Measurements from ENCODE around the gene NASP. TPM values are rescaled to one million over a fixed set of nuclear protein-coding genes. Genes with fewer than 3 reads are reported as not detected.

NASP gene
- total RNA-seq, 5 donors from 2014 or later (not counting 1 experiment from before 2014, with no cell fraction given): 64.6 to 145 (median 74.7) TPM

- Histone ChIP-seq H3K27ac (ENCODE audit: low read length) (no peak overlapping the region), H3K9me3 (no peaks in the 10 kb centered on the region), H3K36me3 (ENCODE audit: control insufficient read depth in 2 of 2, extremely low read depth in 1 of 2, insufficient read depth in 1 of 2, low read length in 1 of 2) (peaks cover 11 to 58% of the 10 kb centered on the region in 2 donors), H3K4me1 (ENCODE audit: control insufficient read depth in 1 of 2, extremely low read depth in 1 of 2, insufficient read depth in 2 of 2, low read length in 2 of 2) (no peaks in the 10 kb centered on the region), H3K27me3 (replicated peaks in 1 of 2; ENCODE audit: control insufficient read depth in 2 of 2, extremely low read depth in 1 of 2, insufficient read depth in 2 of 2, low read length in 1 of 2) (no peaks in the 10 kb centered on the region), H3K4me3 (ENCODE audit: control insufficient read depth in 1 of 2, extremely low read depth in 1 of 2, low read length in 1 of 2) (no peak overlapping the region)
- H3K27me3 Mint-ChIP-seq: no peaks in the 10 kb centered on the region
- CTCF ChIA-PET: interaction anchor here in 1 of 2 donors (0.6 kb wide), 1 partner anchor 603 kb away, joined by 3 read pairs; no protein-coding TSS in a partner anchor
- DNase-seq: no peak
- POLR2A ChIA-PET: no interaction called here
- peaks cover 4 to 14% (median 11%) of the 10 kb centered on the region in 3 donors for H3K4me1 Mint-ChIP-seq
- peaks cover 26% of the 10 kb centered on the region for H3K36me3 Mint-ChIP-seq
- H3K27ac Mint-ChIP-seq: peak overlapping the region in 1 of 2 donors; percentile 7
- no peaks in the 10 kb centered on the region for H3K9me3 Mint-ChIP-seq
- H3K4me3 Mint-ChIP-seq: no peak overlapping the region
- no peak for ATAC-seq (replicated peaks in 1 of 4)
Observed at GRCh38 chr1:45643978-45644377, 60.1 kb downstream of the NASP start.

- WGBS (ENCODE audit: insufficient coverage): no CpG with 5 or more reads among the region's 2 CpGs
Observed at GRCh38 chr1:45644661-45645060, 60.8 kb downstream of the NASP start.

GRCh38 chr1:45647248-45648021 is 63.6 kb downstream of the NASP start:
- CTCF ChIA-PET: no interaction called here
- no peaks in the 10 kb centered on the region for H3K27me3 ChIP-seq (replicated peaks in 1 of 2; ENCODE audit: control insufficient read depth in 2 of 2, extremely low read depth in 1 of 2, insufficient read depth in 2 of 2, low read length in 1 of 2)
- H3K4me1 ChIP-seq (ENCODE audit: control insufficient read depth in 1 of 2, extremely low read depth in 1 of 2, insufficient read depth in 2 of 2, low read length in 2 of 2): no peaks in the 10 kb centered on the region
- no peak overlapping the region for H3K27ac ChIP-seq (ENCODE audit: low read length)
- no peaks in the 10 kb centered on the region for H3K9me3 Mint-ChIP-seq
- H3K27ac Mint-ChIP-seq: peak overlapping the region in 1 of 2 donors; percentile 39
- peaks cover 5 to 52% of the 10 kb centered on the region in 2 donors for H3K36me3 ChIP-seq (ENCODE audit: control insufficient read depth in 2 of 2, extremely low read depth in 1 of 2, insufficient read depth in 1 of 2, low read length in 1 of 2)
- DNase-seq: peak in 1 of 35 experiments; percentile 7
- no peaks in the 10 kb centered on the region for H3K9me3 ChIP-seq
- POLR2A ChIA-PET: no interaction called here
- H3K4me3 Mint-ChIP-seq: no peak overlapping the region
- H3K27me3 Mint-ChIP-seq: no peaks in the 10 kb centered on the region
- H3K4me1 Mint-ChIP-seq: peaks cover 10 to 20% (median 18%) of the 10 kb centered on the region in 3 donors
- 84% methylated on average over 6 of the region's 9 CpGs for WGBS (ENCODE audit: insufficient coverage)
- H3K36me3 Mint-ChIP-seq: peaks cover 37% of the 10 kb centered on the region
- ATAC-seq (replicated peaks in 1 of 4): no peak
- no peak overlapping the region for H3K4me3 ChIP-seq (ENCODE audit: control insufficient read depth in 1 of 2, extremely low read depth in 1 of 2, low read length in 1 of 2)

More at GRCh38 chr1:45644661-45645060, 60.8 kb downstream of the NASP start:
- no peaks in the 10 kb centered on the region for H3K27me3 ChIP-seq (replicated peaks in 1 of 2; ENCODE audit: control insufficient read depth in 2 of 2, extremely low read depth in 1 of 2, insufficient read depth in 2 of 2, low read length in 1 of 2)
- ChIA-PET POLR2A (interaction anchor here in 1 of 2 donors (0.7 kb wide), 1 partner anchor 296 kb away, joined by 3 read pairs; no protein-coding TSS in a partner anchor), CTCF (interaction anchor here (0.6 kb wide), 2 partner anchors 46 to 602 kb away, joined by 3 read pairs; no protein-coding TSS in a partner anchor)
- no peak overlapping the region for H3K27ac ChIP-seq (ENCODE audit: low read length)
- DNase-seq (no peak), ATAC-seq (replicated peaks in 1 of 4) (no peak)
- no peaks in the 10 kb centered on the region for H3K27me3 Mint-ChIP-seq
- peaks cover 4 to 14% (median 11%) of the 10 kb centered on the region in 3 donors for H3K4me1 Mint-ChIP-seq
- H3K4me1 ChIP-seq (ENCODE audit: control insufficient read depth in 1 of 2, extremely low read depth in 1 of 2, insufficient read depth in 2 of 2, low read length in 2 of 2): no peaks in the 10 kb centered on the region
- H3K4me3 Mint-ChIP-seq: no peak overlapping the region
- H3K36me3 ChIP-seq (ENCODE audit: control insufficient read depth in 2 of 2, extremely low read depth in 1 of 2, insufficient read depth in 1 of 2, low read length in 1 of 2): peaks cover 11 to 54% of the 10 kb centered on the region in 2 donors
- H3K9me3 ChIP-seq: no peaks in the 10 kb centered on the region
- no peaks in the 10 kb centered on the region for H3K9me3 Mint-ChIP-seq
- H3K27ac Mint-ChIP-seq: no peak overlapping the region
- H3K4me3 ChIP-seq (ENCODE audit: control insufficient read depth in 1 of 2, extremely low read depth in 1 of 2, low read length in 1 of 2): no peak overlapping the region
- H3K36me3 Mint-ChIP-seq: peaks cover 27% of the 10 kb centered on the region

- Histone ChIP-seq H3K27ac (ENCODE audit: low read length) (no peak overlapping the region), H3K9me3 (no peaks in the 10 kb centered on the region), H3K27me3 (replicated peaks in 1 of 2; ENCODE audit: control insufficient read depth in 2 of 2, extremely low read depth in 1 of 2, insufficient read depth in 2 of 2, low read length in 1 of 2) (no peaks in the 10 kb centered on the region), H3K4me3 (ENCODE audit: control insufficient read depth in 1 of 2, extremely low read depth in 1 of 2, low read length in 1 of 2) (no peak overlapping the region), H3K36me3 (ENCODE audit: control insufficient read depth in 2 of 2, extremely low read depth in 1 of 2, insufficient read depth in 1 of 2, low read length in 1 of 2) (peaks cover 12 to 90% of the 10 kb centered on the region in 2 donors), H3K4me1 (ENCODE audit: control insufficient read depth in 1 of 2, extremely low read depth in 1 of 2, insufficient read depth in 2 of 2, low read length in 2 of 2) (no peaks in the 10 kb centered on the region)
- ATAC-seq (replicated peaks in 1 of 4) (no peak), DNase-seq (no peak)
- Mint-ChIP-seq H3K27me3 (no peaks in the 10 kb centered on the region), H3K9me3 (no peaks in the 10 kb centered on the region), H3K36me3 (peaks cover 68% of the 10 kb centered on the region), H3K27ac (no peak overlapping the region), H3K4me1 (peaks cover 6 to 8% (median 8%) of the 10 kb centered on the region in 3 donors), H3K4me3 (no peak overlapping the region)
- ChIA-PET POLR2A (no interaction called here), CTCF (no interaction called here)
- WGBS (ENCODE audit: insufficient coverage): 79% methylated on average over 4 of the region's 12 CpGs
Observed at GRCh38 chr1:45654540-45655280, 70.9 kb downstream of the NASP start.

GRCh38 chr1:45656573-45657226 is 72.9 kb downstream of the NASP start:
- ATAC-seq (replicated peaks in 1 of 4) (no peak), DNase-seq (no peak)
- no CpG with 5 or more reads among the region's 3 CpGs for WGBS (ENCODE audit: insufficient coverage)
- H3K4me1 Mint-ChIP-seq: peaks cover 0 to 2% (median under 1%) of the 10 kb centered on the region in 3 donors
- Histone ChIP-seq H3K27ac (ENCODE audit: low read length) (no peak overlapping the region), H3K4me3 (ENCODE audit: control insufficient read depth in 1 of 2, extremely low read depth in 1 of 2, low read length in 1 of 2) (no peak overlapping the region), H3K36me3 (ENCODE audit: control insufficient read depth in 2 of 2, extremely low read depth in 1 of 2, insufficient read depth in 1 of 2, low read length in 1 of 2) (peaks cover 12 to 82% of the 10 kb centered on the region in 2 donors), H3K27me3 (replicated peaks in 1 of 2; ENCODE audit: control insufficient read depth in 2 of 2, extremely low read depth in 1 of 2, insufficient read depth in 2 of 2, low read length in 1 of 2) (no peaks in the 10 kb centered on the region), H3K9me3 (no peaks in the 10 kb centered on the region), H3K4me1 (ENCODE audit: control insufficient read depth in 1 of 2, extremely low read depth in 1 of 2, insufficient read depth in 2 of 2, low read length in 2 of 2) (no peaks in the 10 kb centered on the region)
- H3K36me3 Mint-ChIP-seq: peaks cover 59% of the 10 kb centered on the region
- CTCF ChIA-PET: no interaction called here
- no peaks in the 10 kb centered on the region for H3K27me3 Mint-ChIP-seq
- H3K4me3 Mint-ChIP-seq: no peak overlapping the region
- H3K9me3 Mint-ChIP-seq: no peaks in the 10 kb centered on the region
- H3K27ac Mint-ChIP-seq: no peak overlapping the region
- POLR2A ChIA-PET: interaction anchor here in 1 of 2 donors (0.6 kb wide), 1 partner anchor 91 kb away, joined by 7 read pairs; no protein-coding TSS in a partner anchor

DNA sequence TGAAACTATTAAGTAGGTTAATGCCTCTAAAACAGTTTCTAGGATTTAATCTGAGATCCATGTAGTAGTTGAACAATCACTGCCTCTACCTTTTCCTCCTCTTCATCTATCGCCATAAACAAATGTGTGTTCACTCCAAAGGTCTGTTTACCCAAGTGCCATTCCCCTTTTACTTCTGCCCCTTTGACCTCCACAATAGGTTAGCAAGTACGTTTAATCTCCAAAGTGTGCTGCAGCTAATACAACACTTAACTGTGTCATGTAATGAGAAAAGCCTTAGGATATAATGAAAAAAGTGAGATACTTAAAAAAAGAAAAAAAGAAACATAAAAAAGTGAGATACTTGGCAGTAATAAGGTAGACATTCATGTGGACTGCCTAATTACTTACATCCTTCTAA is 74.3 kb downstream of the NASP start:
- no peaks in the 10 kb centered on the region for H3K9me3 Mint-ChIP-seq
- Histone ChIP-seq H3K27me3 (replicated peaks in 1 of 2; ENCODE audit: control insufficient read depth in 2 of 2, extremely low read depth in 1 of 2, insufficient read depth in 2 of 2, low read length in 1 of 2) (no peaks in the 10 kb centered on the region), H3K27ac (ENCODE audit: low read length) (no peak overlapping the region), H3K4me1 (ENCODE audit: control insufficient read depth in 1 of 2, extremely low read depth in 1 of 2, insufficient read depth in 2 of 2, low read length in 2 of 2) (no peaks in the 10 kb centered on the region), H3K9me3 (no peaks in the 10 kb centered on the region), H3K4me3 (ENCODE audit: control insufficient read depth in 1 of 2, extremely low read depth in 1 of 2, low read length in 1 of 2) (no peak overlapping the region), H3K36me3 (ENCODE audit: control insufficient read depth in 2 of 2, extremely low read depth in 1 of 2, insufficient read depth in 1 of 2, low read length in 1 of 2) (peaks cover 10 to 73% of the 10 kb centered on the region in 2 donors)
- WGBS (ENCODE audit: insufficient coverage): no CpG with 5 or more reads among the region's 2 CpGs
- no peak for ATAC-seq (replicated peaks in 1 of 4)
- H3K27ac Mint-ChIP-seq: peak overlapping the region in 1 of 2 donors; percentile 5
- CTCF ChIA-PET: interaction anchor here in 1 of 2 donors (1.2 kb wide), 1 partner anchor 13 kb away, joined by 5 read pairs; no protein-coding TSS in a partner anchor
- POLR2A ChIA-PET: no interaction called here
- no peak overlapping the region for H3K4me3 Mint-ChIP-seq
- H3K4me1 Mint-ChIP-seq: peaks cover 9 to 12% (median 11%) of the 10 kb centered on the region in 3 donors
- peaks cover 47% of the 10 kb centered on the region for H3K36me3 Mint-ChIP-seq
- no peak for DNase-seq
- H3K27me3 Mint-ChIP-seq: no peaks in the 10 kb centered on the region

Measured in T-cell (primary cell).